HTR-8/SVneo (cell line): Measurements from ENCODE around the gene VIT.

Source experiments
- DNase-seq: peaks from one replicate; pipeline ENCODE4 v3.0.0; 2011; ENCODE audit warnings: low spot score, mixed read lengths; ENCODE audit not compliant: insufficient read length
- FAIRE-seq: peaks from 2 replicates; lab custom pipeline; 2011; peaks lifted over from hg19 to GRCh38; lab: Jason Lieb, UNC

Gene VIT

GRCh38 chr2:36750101-36750500 is 53.6 kb downstream of the VIT start:
- DNase-seq (no peak), FAIRE-seq (no peak)

DNA sequence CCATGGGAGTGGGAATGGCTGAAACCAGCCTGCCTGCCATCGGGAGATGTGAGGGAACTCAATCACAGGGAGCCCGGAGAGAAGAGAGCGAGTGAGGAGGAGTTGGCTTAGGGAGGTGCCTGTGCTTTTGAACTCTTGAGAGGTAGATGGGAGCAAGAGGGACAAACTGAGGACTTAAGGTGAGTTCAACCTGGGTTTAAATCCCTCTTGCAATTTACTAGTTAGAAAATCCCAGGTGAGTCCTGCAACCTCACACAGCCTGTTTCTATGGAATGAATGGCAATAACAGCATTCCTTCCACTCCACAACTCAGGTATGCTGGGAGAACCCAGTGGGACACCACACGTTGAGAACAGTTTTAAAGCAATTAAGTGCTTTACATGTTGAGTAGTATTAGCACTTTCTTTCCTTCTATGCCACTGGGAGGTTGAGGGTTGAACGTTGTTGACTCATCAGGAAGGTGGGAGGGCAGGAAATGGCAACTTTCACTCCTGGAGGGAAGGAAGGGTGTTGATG is 57.3 kb downstream of the VIT start:
- FAIRE-seq (no peak), DNase-seq (no peak)

- DNase-seq: no peak
- FAIRE-seq: no peak
Measured at GRCh38 chr2:36754578-36754977, 58.1 kb downstream of the VIT start.

DNA sequence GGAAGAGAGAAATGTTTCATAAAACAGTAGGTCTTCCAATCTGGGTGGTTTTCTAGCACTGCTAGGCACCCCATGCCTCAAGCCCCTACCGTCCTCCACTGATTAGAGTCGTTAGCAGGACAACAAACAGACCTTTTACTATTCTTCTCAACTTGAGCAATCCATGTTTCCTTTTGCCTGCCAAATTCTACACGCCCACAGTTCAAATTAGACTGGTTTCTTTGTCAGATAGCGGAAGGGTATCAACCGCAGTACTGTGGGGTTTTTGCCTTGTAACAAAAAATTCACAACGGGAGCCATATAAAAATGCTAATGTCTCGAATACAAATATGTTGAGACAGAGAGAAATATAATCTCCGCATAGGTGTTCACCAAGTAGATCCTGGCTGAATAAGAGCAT is 59.9 kb downstream of the VIT start:
- no peak for FAIRE-seq
- DNase-seq: no peak

DNA sequence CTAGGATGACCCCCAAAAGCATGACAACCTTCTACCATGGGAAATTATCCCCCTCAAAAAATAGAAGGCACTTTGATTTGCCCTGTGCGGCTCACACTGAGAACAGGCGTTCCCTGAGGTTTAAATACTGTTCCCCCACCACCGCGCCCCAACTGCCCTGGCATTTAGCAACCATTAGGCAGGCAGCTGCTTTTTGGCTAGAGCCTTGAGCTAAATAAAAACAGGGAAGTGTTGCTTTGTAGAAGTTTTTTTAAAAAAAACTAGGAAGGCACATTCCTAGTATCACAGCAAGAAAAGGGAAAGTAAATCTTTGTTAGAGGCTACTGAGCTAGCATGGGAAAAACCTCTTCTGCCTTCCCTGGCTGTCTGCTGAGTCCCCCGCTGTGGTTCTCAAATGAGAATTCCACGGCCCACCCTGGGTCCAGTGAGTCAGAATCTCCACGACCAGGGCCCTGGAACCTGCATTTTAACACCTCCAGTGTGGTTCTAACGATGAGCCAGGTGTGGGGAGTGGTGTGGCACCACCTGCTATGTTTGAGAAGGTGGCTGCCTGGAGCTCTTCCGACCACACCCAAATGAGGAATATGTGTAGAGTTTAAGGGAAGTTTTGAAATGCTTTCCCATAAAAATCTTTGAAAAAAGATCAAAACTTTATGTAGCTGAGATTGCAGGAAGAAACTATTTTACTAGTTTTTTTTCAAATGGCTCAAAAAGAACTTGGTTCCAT is 66.4 kb downstream of the VIT start:
- FAIRE-seq (no peak), DNase-seq (no peak)

DNA sequence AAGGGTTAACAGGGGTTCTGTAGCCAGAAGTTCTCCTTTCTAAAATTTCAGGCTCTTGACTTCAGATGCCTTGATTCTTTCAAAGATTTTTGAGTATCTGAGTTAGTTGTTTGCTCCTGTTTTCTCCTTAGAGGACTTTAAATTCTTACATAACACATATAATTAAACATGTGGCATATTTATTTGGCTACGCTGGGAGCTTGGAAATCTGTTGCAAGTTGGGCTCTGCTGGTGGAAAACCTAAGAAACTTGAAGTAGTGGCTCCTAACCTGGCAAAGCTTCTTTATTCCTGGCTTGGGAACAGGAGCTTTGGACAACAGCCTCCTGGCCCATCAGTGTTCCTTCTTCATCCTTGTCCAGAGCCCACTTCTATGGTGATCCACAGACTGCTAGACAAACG is 72.6 kb downstream of the VIT start:
- FAIRE-seq (no peak), DNase-seq (no peak)

DNA sequence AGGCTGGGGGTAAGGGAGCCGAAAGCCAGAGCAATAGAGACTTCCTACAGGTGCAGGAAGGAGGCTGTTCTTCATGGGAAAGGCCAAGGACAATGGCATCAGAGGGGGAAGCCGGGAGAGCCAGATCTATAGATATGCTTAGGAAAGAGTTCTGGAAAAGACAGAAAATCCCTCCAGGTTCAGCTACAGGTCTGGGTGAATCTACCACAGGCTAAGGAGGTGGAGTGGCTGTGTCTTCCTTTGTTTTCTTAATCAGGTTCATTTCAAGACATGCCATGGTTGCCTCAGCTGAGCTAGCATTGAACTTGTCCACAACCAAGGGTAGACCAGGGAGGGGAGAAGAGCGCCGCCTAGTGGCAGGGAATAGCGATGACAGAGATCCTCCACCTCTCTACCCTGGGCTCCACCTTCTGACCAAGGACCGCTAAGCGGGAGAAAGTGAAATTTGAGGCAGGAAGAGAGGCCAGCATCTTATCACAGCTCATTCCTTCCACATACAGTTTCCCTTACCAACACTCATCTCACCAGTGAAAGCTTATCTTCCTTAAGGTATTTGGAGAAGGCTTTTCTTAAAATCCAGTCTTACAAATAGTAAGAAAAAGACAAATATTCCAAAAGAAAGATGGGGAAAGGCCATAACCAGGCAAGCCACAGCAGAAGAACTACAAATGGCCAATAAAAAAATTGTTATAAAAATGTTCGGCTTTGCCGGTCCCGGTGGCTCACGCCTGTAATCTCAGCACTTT is 74.2 kb downstream of the VIT start:
- DNase-seq (peak; percentile 82), FAIRE-seq (peak; percentile 88)

DNA sequence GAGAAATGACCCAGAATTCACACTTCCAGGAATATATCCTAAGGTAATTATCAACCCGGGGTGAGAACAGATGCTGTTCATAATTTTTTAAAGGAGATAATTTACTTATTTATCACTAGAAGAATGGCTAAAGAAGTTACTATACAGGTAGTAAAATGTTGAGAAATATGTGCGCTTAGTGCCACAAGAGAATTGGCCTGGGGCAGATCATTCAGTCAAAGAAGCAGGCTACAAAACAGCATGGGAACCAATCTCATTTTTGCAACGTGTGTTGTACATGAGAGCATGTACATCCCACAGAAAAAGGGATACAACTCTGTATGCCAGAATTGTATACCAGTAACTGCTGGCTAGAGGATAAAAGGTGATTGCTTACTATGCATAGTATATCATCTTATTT is 75.2 kb downstream of the VIT start:
- FAIRE-seq (no peak), DNase-seq (no peak)

DNA sequence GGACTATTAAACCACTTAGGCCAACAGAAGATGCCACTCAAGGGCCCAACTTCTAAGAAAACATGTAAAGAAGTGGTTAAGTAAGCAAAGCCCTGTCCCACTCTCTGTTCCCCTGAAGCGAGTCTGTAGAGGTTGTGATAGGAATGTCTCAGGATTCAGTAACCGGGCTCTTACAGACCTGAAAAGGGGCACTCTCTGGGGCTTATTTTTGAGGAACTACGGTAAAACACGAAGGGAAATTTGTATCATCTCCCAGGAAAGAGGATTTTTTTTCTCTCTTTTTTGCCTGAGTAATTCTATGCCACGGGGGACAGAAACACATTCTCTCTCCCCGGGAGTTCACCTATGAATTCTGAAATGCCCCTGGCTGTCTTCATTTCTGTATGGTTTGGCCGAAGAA is 77.4 kb downstream of the VIT start:
- no peak for DNase-seq
- FAIRE-seq: no peak

GRCh38 chr2:36775261-36775660 is 78.8 kb downstream of the VIT start:
- FAIRE-seq (no peak), DNase-seq (no peak)

DNA sequence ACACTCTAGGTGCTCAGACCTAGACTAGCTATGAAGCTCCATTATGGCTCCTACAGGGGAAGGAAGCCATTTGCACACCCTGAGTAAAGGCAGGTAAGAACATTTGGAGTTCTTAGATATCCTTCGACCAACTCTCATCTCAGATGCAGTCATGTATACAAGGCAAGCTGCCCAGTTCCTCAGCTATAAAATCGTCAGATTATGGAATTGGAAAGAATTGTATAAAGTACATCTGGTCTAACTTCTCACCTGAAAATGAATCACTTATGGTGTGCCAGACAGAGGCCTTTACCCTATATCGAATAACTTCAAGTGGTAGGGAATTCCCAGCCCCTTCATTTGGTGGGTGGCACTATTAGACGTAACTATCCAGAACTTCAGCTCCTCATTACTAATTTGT is 79.3 kb downstream of the VIT start:
- FAIRE-seq (no peak), DNase-seq (no peak)

- DNase-seq: no peak
- FAIRE-seq: no peak
Measured at GRCh38 chr2:36777272-36777671, 80.8 kb downstream of the VIT start.

DNA sequence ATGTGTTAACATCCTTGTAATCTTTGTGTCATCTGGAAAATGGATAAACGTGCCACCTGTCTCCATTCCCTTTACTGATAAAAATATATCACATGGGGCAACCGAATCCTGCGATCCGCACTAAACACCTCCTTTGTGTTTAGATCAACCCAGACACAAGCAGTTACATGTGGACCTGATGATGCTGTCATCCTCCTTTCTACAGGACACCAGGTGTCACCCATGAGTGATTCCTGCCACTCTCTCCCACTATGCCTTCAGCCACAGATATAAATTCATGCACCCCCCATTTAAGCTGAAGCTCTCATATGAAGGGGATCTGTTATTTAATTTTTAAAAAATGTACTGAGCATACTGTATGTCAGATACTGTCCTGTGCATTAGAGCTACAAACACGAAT is 81.3 kb downstream of the VIT start:
- DNase-seq: no peak
- FAIRE-seq: no peak

DNA sequence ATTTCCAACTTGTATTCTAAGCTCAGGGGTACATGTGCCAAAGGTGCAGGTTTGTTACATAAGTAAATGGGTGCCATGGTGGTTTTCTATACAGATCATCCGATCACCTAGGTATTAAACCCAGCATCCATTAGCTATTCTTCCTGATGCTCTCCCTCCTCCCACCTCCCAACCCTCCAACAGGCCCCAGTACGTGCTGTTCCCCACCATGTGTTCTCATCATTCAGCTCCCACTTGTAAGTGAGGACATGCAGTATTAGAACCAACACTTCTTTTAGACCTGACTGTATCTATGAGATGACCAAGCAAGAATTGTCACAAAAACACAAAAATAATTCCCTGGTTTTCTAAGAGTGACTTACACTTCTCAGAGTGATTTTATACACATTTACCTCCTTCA is 83.0 kb downstream of the VIT start:
- DNase-seq (no peak), FAIRE-seq (no peak)

- FAIRE-seq (no peak), DNase-seq (peak; percentile 73)
Measured at GRCh38 chr2:36780231-36780839, 83.8 kb downstream of the VIT start.

- FAIRE-seq: no peak
- no peak for DNase-seq
Measured at GRCh38 chr2:36781907-36782720, 85.6 kb downstream of the VIT start.

DNA sequence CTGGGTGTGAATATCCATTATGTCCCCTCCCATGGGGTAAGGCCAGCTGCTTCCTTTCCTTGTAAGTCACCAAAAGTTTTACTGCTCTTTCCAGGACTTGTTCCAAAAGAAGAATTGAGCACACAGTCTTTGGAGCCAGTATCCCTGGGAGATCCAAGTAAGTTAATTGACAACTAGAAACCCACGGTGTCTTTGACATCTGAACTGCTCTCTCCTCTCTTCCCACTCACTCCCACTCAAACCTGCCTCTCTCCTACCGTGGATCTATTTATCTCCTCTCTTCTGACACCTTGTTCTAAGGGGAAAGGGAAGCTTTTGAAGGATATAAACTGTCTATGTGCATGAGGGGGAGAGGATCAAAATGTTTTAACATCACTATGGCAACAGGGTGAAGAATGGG is 86.7 kb downstream of the VIT start:
- FAIRE-seq (no peak), DNase-seq (no peak)

DNA sequence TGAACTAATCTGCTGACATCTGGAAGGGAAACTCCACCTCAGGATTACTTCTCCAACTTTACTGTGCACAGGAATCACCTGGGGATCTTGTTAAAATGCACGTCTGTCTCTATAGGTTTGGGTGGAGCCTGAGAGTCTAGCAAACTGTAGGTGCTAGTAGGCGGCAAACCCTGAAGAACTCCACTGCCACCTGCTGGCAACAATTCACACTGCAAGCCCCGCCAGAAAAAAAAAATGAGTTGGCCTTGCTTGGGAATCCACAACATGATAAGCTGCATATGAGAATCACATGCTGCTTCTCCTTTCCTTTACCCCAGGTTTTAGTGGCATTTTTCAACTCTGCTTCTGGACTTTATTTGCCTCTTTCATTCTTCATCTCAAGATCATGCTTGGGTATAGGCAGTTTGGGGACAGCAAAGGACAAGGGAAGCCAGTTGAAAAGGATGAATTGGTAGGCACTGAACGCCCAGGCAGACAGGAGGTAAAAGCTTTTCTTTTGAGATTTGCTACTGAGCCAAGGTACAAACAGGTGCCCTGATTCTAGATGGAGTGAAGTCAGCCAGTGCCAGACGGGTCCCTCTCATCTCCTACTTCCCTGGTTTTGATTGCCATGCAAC is 88.8 kb downstream of the VIT start:
- DNase-seq: peak; percentile 72
- peak; percentile 28 for FAIRE-seq

GRCh38 chr2:36789181-36789804 is 92.8 kb downstream of the VIT start:
- FAIRE-seq (no peak), DNase-seq (no peak)

GRCh38 chr2:36792951-36793350 is 96.4 kb downstream of the VIT start:
- FAIRE-seq (no peak), DNase-seq (no peak)
